B cell (primary cell): Measurements from ENCODE around the gene VEGFA. TPM values are rescaled to one million over a fixed set of nuclear protein-coding genes. Genes with fewer than 3 reads are reported as not detected.

Source experiments
- ATAC-seq: fragments of 200-7000 bp; cut with Tn5 transposase; one replicate; pipeline ENCODE4 v1.10.0; 2021; ENCODE audit warnings: low read depth, mild to moderate bottlenecking, moderate number of reproducible peaks, moderate library complexity
- CTCF ChIA-PET: fragments of 350-600 bp; sonication (Branson Sonifier 250); formaldehyde crosslinking; loops from one replicate; lab custom pipeline; 2021; ENCODE audit warnings: antibody characterized with exemption, inconsistent platforms; lab: Charles Lee
- POLR2A ChIA-PET: fragments of 350-600 bp; sonication (Branson Sonifier 250); formaldehyde crosslinking; loops from one replicate; lab custom pipeline; 2021; ENCODE audit warnings: antibody characterized with exemption; lab: Charles Lee
- DNase-seq: peaks from one replicate; pipeline ENCODE4 v3.0.0; 2013
- H2AFZ ChIP-seq: 2 replicates; pipeline ENCODE4 v1.6.1; 2012; ENCODE audit warnings: mild to moderate bottlenecking, low read depth, low read length; ENCODE audit not compliant: insufficient read depth, poor library complexity, severe bottlenecking
- H3K27ac ChIP-seq, 2 donors: 1 replicate in 1 of 2; 2 replicates in 1 of 2; pipeline ENCODE4 v1.5.1; 2012 to 2013; ENCODE audit warnings: low read length in 2 of 2, mild to moderate bottlenecking in 2 of 2, moderate library complexity in 1 of 2
- H3K27me3 ChIP-seq, 4 experiments: fragments of 200-600 bp in 1 of 4; sonication (generic) in 1 of 4; replicated peaks in 1 of 4; 1 replicate in 2 of 4; 2 replicates in 2 of 4; pipeline versions ENCODE4 v1.6.1 to v1.7.0; 2013 to 2016; ENCODE audit warnings: low read length in 3 of 4, mild to moderate bottlenecking in 2 of 4, mixed read lengths in 1 of 4, moderate library complexity in 1 of 4; ENCODE audit not compliant: insufficient read depth in 4 of 4, control insufficient read depth in 3 of 4; ENCODE audit errors: control extremely low read depth in 1 of 4
- H3K36me3 ChIP-seq, 2 experiments: replicated peaks in 1 of 2; 1 replicate in 1 of 2; 2 replicates in 1 of 2; pipeline versions ENCODE4 v1.6.1 to v1.7.1; 2013; ENCODE audit warnings: low read length in 1 of 2; ENCODE audit not compliant: insufficient read depth in 2 of 2, control insufficient read depth in 1 of 2; ENCODE audit errors: control extremely low read depth in 1 of 2, extremely low read depth in 1 of 2
- H3K4me1 ChIP-seq, 2 donors: fragments of 200-600 bp in 1 of 2; sonication (generic) in 1 of 2; 1 replicate in 1 of 2; 2 replicates in 1 of 2; pipeline versions ENCODE4 v1.5.1 to v1.6.1; 2013 to 2017; ENCODE audit warnings: low read length in 2 of 2; ENCODE audit not compliant: control insufficient read depth in 2 of 2, insufficient read depth in 2 of 2
- H3K4me2 ChIP-seq: replicated peaks from 2 replicates; pipeline ENCODE3; 2012; ENCODE audit warnings: mild to moderate bottlenecking, low read depth, low read length; ENCODE audit not compliant: poor library complexity, severe bottlenecking
- H3K4me3 ChIP-seq, 5 experiments: fragments of 200-600 bp in 1 of 5; sonication (generic) in 1 of 5; 1 replicate in 3 of 5; 2 replicates in 2 of 5; pipeline versions ENCODE4 v1.5.1 to v1.7.0; 2011 to 2016; ENCODE audit warnings: low read length in 4 of 5, mild to moderate bottlenecking in 4 of 5, low read depth in 2 of 5, control low read depth in 1 of 5, moderate library complexity in 1 of 5; ENCODE audit not compliant: insufficient read depth in 1 of 5; ENCODE audit errors: control extremely low read depth in 1 of 5, extremely low read depth in 1 of 5
- H3K79me2 ChIP-seq: fragments of 200-600 bp; sonication (generic); one replicate; pipeline ENCODE4 v1.6.0; 2016; ENCODE audit warnings: low read length; ENCODE audit not compliant: control insufficient read depth, insufficient read depth
- H3K9ac ChIP-seq: fragments of 200-600 bp; sonication (generic); 2 replicates; pipeline ENCODE4 v1.6.1; 2017; ENCODE audit warnings: mild to moderate bottlenecking, low read length, moderate library complexity
- H3K9me3 ChIP-seq, 3 donors: one replicate each; pipeline versions ENCODE4 v1.6.1 to v1.7.1; 2013; ENCODE audit warnings: low read length in 2 of 3; ENCODE audit not compliant: control insufficient read depth in 2 of 3, insufficient read depth in 1 of 3; ENCODE audit errors: control extremely low read depth in 1 of 3
- H4K20me1 ChIP-seq: 2 replicates; pipeline ENCODE4 v1.6.0; 2012; ENCODE audit warnings: mild to moderate bottlenecking, low read length; ENCODE audit not compliant: insufficient read depth, control insufficient read depth, poor library complexity, severe bottlenecking
- H3K27ac Mint-ChIP-seq: one replicate; pipeline ENCODE4 v1.8.0; 2021; ENCODE audit warnings: mixed read lengths
- H3K27me3 Mint-ChIP-seq: one replicate; pipeline ENCODE4 v1.8.0; 2021; ENCODE audit warnings: mixed read lengths
- H3K4me1 Mint-ChIP-seq: one replicate; pipeline ENCODE4 v1.8.0; 2021; ENCODE audit warnings: mixed read lengths
- H3K4me3 Mint-ChIP-seq: one replicate; pipeline ENCODE4 v1.8.0; 2021; ENCODE audit warnings: mixed read lengths
- H3K9me3 Mint-ChIP-seq: one replicate; pipeline ENCODE4 v1.8.0; 2022; ENCODE audit warnings: mixed read lengths; ENCODE audit not compliant: insufficient read depth
- CTCF ChIP-seq: fragments of 200-600 bp; IDR thresholded peaks from one replicate; pipeline ENCODE4 v1.8.0; 2022; ENCODE audit warnings: antibody characterized with exemption, mild to moderate bottlenecking
- EZH2 ChIP-seq: IDR thresholded peaks from 2 replicates; pipeline ENCODE4 v1.6.1; 2012; ENCODE audit warnings: borderline replicate concordance, low read depth, mild to moderate bottlenecking, moderate library complexity, low read length; ENCODE audit not compliant: insufficient read depth, poor library complexity, severe bottlenecking
- WGBS: methylation state at CpG from one replicate; pipeline ENCODE4 v1.1.5; 2013; ENCODE audit warnings: missing lambda C conversion rate; ENCODE audit not compliant: insufficient coverage; 5-methylcytosine and 5-hydroxymethylcytosine counted together
- intact Hi-C: fragments of 100-400 bp; cut with micrococcal nuclease; formaldehyde crosslinking; loops from one replicate; pipeline ENCODE4 v1.10.0; 2022
- polyA plus RNA-seq: library from polyadenylated mRNA; depleted of rRNA; stranded (reverse); fragments of >200 nt; gene quantifications from 2 replicates; pipeline ENCODE4 v1.2.3, GENCODE V29; 2012
- total RNA-seq, 2 donors: library from RNA; stranded (reverse); fragments of 120-200 nt in 1 of 2; gene quantifications; 1 replicate in 1 of 2; 2 replicates in 1 of 2; pipeline versions ENCODE4 v1.2.3 to v1.2.4, GENCODE V29; 2013 to 2022

VEGFA gene
- total and polyA plus RNA-seq, 2 donors (not counting 1 experiment from before 2014, with no cell fraction given): 3.9 to 6.4 TPM

- no peaks in the 10 kb centered on the region for H3K79me2 ChIP-seq
- H3K9me3 ChIP-seq: no peaks in the 10 kb centered on the region
- no peaks in the 10 kb centered on the region for H4K20me1 ChIP-seq
- no peak for TF ChIP-seq CTCF
- TF ChIP-seq EZH2: no peak
- H3K36me3 ChIP-seq: no peaks in the 10 kb centered on the region
- Mint-ChIP-seq H3K4me1 (no peaks in the 10 kb centered on the region), H3K4me3 (no peak overlapping the region), H3K27me3 (peaks cover 23% of the 10 kb centered on the region), H3K27ac (no peak overlapping the region), H3K9me3 (no peaks in the 10 kb centered on the region)
- WGBS: 75% methylated on average over 1 of the region's 3 CpGs
- H2AFZ ChIP-seq: no peak overlapping the region
- ATAC-seq: no peak
- H3K9ac ChIP-seq: no peak overlapping the region
- H3K4me1 ChIP-seq: no peaks in the 10 kb centered on the region
- ChIA-PET POLR2A (no interaction called here), CTCF (no interaction called here)
- peaks cover 0 to 3% (median 0%) of the 10 kb centered on the region in 4 experiments for H3K27me3 ChIP-seq
- H3K4me3 ChIP-seq: no peak overlapping the region
- intact Hi-C loops: no loop called here
- H3K27ac ChIP-seq: no peak overlapping the region
- no peak for DNase-seq
- no peak overlapping the region for H3K4me2 ChIP-seq
Measured at GRCh38 chr6:43831191-43831590, 61.2 kb downstream of the VEGFA start.

GRCh38 chr6:43833223-43833995 is 63.4 kb downstream of the VEGFA start:
- DNase-seq (no peak), ATAC-seq (no peak)
- Histone ChIP-seq H4K20me1 (no peaks in the 10 kb centered on the region), H3K4me1 (no peaks in the 10 kb centered on the region), H3K4me2 (no peak overlapping the region), H3K9ac (no peak overlapping the region), H3K9me3 (no peaks in the 10 kb centered on the region), H3K27ac (no peak overlapping the region), H3K79me2 (no peaks in the 10 kb centered on the region), H3K36me3 (no peaks in the 10 kb centered on the region), H2AFZ (no peak overlapping the region), H3K4me3 (no peak overlapping the region), H3K27me3 (peaks cover 0 to 3% (median 0%) of the 10 kb centered on the region in 4 experiments)
- WGBS: 91% methylated on average over 7 of the region's 7 CpGs
- peaks cover 23% of the 10 kb centered on the region for H3K27me3 Mint-ChIP-seq
- no peak overlapping the region for H3K4me3 Mint-ChIP-seq
- intact Hi-C loops: no loop called here
- CTCF ChIA-PET: no interaction called here
- TF ChIP-seq CTCF: no peak
- TF ChIP-seq EZH2: no peak
- H3K27ac Mint-ChIP-seq: no peak overlapping the region
- H3K9me3 Mint-ChIP-seq: no peaks in the 10 kb centered on the region
- POLR2A ChIA-PET: no interaction called here
- no peaks in the 10 kb centered on the region for H3K4me1 Mint-ChIP-seq
